HG03066 (cell line): ENCODE measurements around the gene GABRG3.

Experiments used
- ATAC-seq: cut with Tn5 transposase; IDR thresholded peaks from one replicate; pipeline ENCODE4 v1.9.1; 2021; ENCODE audit warnings: low read depth; ENCODE audit not compliant: unreplicated experiment

Gene GABRG3

GRCh38 chr15:27392163-27392562 is 421.2 kb downstream of the GABRG3 start:
- no peak for ATAC-seq

GRCh38 chr15:27396521-27396920 is 425.5 kb downstream of the GABRG3 start:
- ATAC-seq = no peak

- ATAC-seq = no peak
These were observed 426.0 kb downstream of the GABRG3 start for GRCh38 chr15:27396996-27397395.

- no peak for ATAC-seq
These were observed 427.7 kb downstream of the GABRG3 start for GRCh38 chr15:27398631-27399161.

- ATAC-seq = no peak
These were observed 428.3 kb downstream of the GABRG3 start for GRCh38 chr15:27399241-27399640.

GRCh38 chr15:27401471-27401870 is 430.5 kb downstream of the GABRG3 start:
- ATAC-seq = no peak

- ATAC-seq = no peak
These were observed 437.4 kb downstream of the GABRG3 start for GRCh38 chr15:27408428-27408827.

- no peak for ATAC-seq
These were observed 440.1 kb downstream of the GABRG3 start for GRCh38 chr15:27410996-27411605.

GRCh38 chr15:27412415-27412814 is 441.4 kb downstream of the GABRG3 start:
- no peak for ATAC-seq

- no peak for ATAC-seq
These were observed 443.3 kb downstream of the GABRG3 start for GRCh38 chr15:27414168-27414870.

- no peak for ATAC-seq
These were observed 447.7 kb downstream of the GABRG3 start for GRCh38 chr15:27418726-27419125.

GRCh38 chr15:27422997-27423396 is 452.0 kb downstream of the GABRG3 start:
- no peak for ATAC-seq

- ATAC-seq = no peak
These were observed 455.8 kb downstream of the GABRG3 start for GRCh38 chr15:27426805-27427204.

GRCh38 chr15:27427276-27427675 is 456.3 kb downstream of the GABRG3 start:
- ATAC-seq = no peak

GRCh38 chr15:27428151-27428550 is 457.2 kb downstream of the GABRG3 start:
- no peak for ATAC-seq

GRCh38 chr15:27429577-27429976 is 458.6 kb downstream of the GABRG3 start:
- no peak for ATAC-seq

GRCh38 chr15:27433604-27434003 is 462.6 kb downstream of the GABRG3 start:
- no peak for ATAC-seq

- ATAC-seq = no peak
These were observed 467.7 kb downstream of the GABRG3 start for GRCh38 chr15:27438403-27439375.

- no peak for ATAC-seq
These were observed 470.1 kb downstream of the GABRG3 start for GRCh38 chr15:27441120-27441519.

GRCh38 chr15:27448234-27448633 is 477.3 kb downstream of the GABRG3 start:
- ATAC-seq = no peak

- ATAC-seq = no peak
These were observed 478.0 kb downstream of the GABRG3 start for GRCh38 chr15:27448986-27449385.
